Liver (tissue), 3 donors: Measurements from ENCODE around the gene EIF1AD.

Experiments used
- GABPA ChIP-seq, 2 donors: IDR thresholded peaks in 1 of 2; conservative IDR thresholded peaks in 1 of 2; 2 replicates each; pipeline ENCODE4 v1.6.1; 2016; ENCODE audit warnings: antibody characterized with exemption in 2 of 2, mild to moderate bottlenecking in 1 of 2, moderate library complexity in 1 of 2
- HNF4A ChIP-seq, 2 donors: conservative IDR thresholded peaks; 2 replicates each; pipeline ENCODE4 v1.6.1; 2016; ENCODE audit warnings: antibody characterized with exemption in 2 of 2, mild to moderate bottlenecking in 2 of 2
- HNF4G ChIP-seq: IDR thresholded peaks from 2 replicates; pipeline ENCODE4 v1.6.1; 2016; ENCODE audit warnings: antibody characterized with exemption
- RAD21 ChIP-seq, 2 donors: IDR thresholded peaks; 2 replicates each; pipeline ENCODE4 v1.6.1; 2016; ENCODE audit warnings: antibody characterized with exemption in 2 of 2, mild to moderate bottlenecking in 2 of 2
- SP1 ChIP-seq: IDR thresholded peaks from 2 replicates; pipeline ENCODE4 v1.6.1; 2018; ENCODE audit warnings: antibody characterized with exemption, mild to moderate bottlenecking
- TAF1 ChIP-seq: conservative IDR thresholded peaks from 2 replicates; pipeline ENCODE4 v1.6.1; 2016; ENCODE audit warnings: antibody characterized with exemption, mild to moderate bottlenecking
- TF ChIP-seq, protein P1 (sequence below): IDR thresholded peaks from 2 replicates; pipeline ENCODE4 v1.6.1; 2016; ENCODE audit warnings: antibody characterized with exemption, mild to moderate bottlenecking
- TF ChIP-seq, protein P2 (sequence below): fragments of 150-350 bp; IDR thresholded peaks from 2 replicates; pipeline ENCODE4 v1.5.1; 2017; ENCODE audit warnings: improper control_type of control experiment, low read depth, low read length; ENCODE audit not compliant: missing input control
- donor health status: healthy.
- donor health status: healthy.

DNA sequence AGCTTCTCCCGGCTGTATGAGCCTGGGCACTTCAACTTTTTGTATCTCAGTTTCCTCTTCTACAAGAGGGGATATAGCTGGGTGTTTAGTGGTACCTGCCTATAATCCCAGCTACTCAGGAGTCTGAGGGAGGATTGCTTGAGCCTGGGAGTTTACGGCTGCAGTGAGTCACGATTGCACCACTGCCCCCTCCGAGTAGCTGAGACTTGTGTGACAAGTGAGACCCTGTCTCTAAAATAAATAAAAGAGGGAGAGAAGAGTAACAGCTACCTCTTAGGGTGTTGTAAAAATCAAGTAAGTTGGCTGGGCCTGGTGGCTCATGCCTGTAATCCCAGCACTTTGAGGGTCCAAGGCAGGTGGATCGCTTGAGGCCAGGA, 34.4 kb upstream of the EIF1AD start:
- TF ChIP-seq, protein P1, sequence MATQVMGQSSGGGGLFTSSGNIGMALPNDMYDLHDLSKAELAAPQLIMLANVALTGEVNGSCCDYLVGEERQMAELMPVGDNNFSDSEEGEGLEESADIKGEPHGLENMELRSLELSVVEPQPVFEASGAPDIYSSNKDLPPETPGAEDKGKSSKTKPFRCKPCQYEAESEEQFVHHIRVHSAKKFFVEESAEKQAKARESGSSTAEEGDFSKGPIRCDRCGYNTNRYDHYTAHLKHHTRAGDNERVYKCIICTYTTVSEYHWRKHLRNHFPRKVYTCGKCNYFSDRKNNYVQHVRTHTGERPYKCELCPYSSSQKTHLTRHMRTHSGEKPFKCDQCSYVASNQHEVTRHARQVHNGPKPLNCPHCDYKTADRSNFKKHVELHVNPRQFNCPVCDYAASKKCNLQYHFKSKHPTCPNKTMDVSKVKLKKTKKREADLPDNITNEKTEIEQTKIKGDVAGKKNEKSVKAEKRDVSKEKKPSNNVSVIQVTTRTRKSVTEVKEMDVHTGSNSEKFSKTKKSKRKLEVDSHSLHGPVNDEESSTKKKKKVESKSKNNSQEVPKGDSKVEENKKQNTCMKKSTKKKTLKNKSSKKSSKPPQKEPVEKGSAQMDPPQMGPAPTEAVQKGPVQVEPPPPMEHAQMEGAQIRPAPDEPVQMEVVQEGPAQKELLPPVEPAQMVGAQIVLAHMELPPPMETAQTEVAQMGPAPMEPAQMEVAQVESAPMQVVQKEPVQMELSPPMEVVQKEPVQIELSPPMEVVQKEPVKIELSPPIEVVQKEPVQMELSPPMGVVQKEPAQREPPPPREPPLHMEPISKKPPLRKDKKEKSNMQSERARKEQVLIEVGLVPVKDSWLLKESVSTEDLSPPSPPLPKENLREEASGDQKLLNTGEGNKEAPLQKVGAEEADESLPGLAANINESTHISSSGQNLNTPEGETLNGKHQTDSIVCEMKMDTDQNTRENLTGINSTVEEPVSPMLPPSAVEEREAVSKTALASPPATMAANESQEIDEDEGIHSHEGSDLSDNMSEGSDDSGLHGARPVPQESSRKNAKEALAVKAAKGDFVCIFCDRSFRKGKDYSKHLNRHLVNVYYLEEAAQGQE: no peak
- no peak for TF ChIP-seq RAD21 (IDR thresholded peaks at IDR 0.05)
- TF ChIP-seq, protein P2, sequence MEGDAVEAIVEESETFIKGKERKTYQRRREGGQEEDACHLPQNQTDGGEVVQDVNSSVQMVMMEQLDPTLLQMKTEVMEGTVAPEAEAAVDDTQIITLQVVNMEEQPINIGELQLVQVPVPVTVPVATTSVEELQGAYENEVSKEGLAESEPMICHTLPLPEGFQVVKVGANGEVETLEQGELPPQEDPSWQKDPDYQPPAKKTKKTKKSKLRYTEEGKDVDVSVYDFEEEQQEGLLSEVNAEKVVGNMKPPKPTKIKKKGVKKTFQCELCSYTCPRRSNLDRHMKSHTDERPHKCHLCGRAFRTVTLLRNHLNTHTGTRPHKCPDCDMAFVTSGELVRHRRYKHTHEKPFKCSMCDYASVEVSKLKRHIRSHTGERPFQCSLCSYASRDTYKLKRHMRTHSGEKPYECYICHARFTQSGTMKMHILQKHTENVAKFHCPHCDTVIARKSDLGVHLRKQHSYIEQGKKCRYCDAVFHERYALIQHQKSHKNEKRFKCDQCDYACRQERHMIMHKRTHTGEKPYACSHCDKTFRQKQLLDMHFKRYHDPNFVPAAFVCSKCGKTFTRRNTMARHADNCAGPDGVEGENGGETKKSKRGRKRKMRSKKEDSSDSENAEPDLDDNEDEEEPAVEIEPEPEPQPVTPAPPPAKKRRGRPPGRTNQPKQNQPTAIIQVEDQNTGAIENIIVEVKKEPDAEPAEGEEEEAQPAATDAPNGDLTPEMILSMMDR: no peak
- no peak for TF ChIP-seq SP1
- no peak for TF ChIP-seq HNF4A (conservative IDR thresholded peaks at IDR 0.05)
- no peak for TF ChIP-seq TAF1
- TF ChIP-seq HNF4G: no peak
- TF ChIP-seq GABPA (IDR thresholded peaks at IDR 0.05 in 1 of 2, conservative IDR thresholded peaks at IDR 0.05 in 1 of 2): no peak
